Esophagus squamous epithelium (tissue), 4 donors: Measurements from ENCODE around the gene SLC38A4.

Experiments
- POLR2A ChIP-seq, 4 donors: fragments of 450-650 bp; IDR thresholded peaks; one replicate each; pipeline ENCODE4 v1.6.1; 2017; ENCODE audit warnings: antibody characterized with exemption in 4 of 4, mild to moderate bottlenecking in 4 of 4, moderate library complexity in 3 of 4
- TF ChIP-seq, protein P1 (sequence below), 6 experiments: fragments of 450-650 bp in 4 of 6; fragments of 200-600 bp in 2 of 6; sonication (generic) in 2 of 6; IDR thresholded peaks; one replicate each; pipeline ENCODE4 v1.5.1; 2016 to 2019; ENCODE audit warnings: antibody characterized with exemption in 6 of 6, mild to moderate bottlenecking in 4 of 6, moderate library complexity in 4 of 6

DNA sequence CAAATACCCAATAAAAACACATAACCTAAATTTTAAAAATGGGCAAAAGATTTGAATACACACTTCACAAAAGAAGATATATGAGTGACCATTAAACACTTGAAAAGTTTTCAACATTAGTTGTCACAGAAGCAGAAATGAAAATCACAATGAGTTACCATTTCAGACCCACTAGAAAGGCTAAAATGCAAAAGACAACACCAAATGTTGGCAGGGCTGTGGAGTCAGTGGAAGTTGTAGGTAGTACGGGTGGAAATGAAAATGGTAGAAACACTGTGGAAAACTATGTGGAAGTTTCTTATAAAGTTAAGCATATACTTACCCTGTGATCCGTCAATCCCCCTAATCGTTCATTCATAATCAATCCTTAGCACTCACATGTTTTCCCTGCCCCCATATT lies 61.8 kb downstream of the SLC38A4 start:
- TF ChIP-seq, protein P1, sequence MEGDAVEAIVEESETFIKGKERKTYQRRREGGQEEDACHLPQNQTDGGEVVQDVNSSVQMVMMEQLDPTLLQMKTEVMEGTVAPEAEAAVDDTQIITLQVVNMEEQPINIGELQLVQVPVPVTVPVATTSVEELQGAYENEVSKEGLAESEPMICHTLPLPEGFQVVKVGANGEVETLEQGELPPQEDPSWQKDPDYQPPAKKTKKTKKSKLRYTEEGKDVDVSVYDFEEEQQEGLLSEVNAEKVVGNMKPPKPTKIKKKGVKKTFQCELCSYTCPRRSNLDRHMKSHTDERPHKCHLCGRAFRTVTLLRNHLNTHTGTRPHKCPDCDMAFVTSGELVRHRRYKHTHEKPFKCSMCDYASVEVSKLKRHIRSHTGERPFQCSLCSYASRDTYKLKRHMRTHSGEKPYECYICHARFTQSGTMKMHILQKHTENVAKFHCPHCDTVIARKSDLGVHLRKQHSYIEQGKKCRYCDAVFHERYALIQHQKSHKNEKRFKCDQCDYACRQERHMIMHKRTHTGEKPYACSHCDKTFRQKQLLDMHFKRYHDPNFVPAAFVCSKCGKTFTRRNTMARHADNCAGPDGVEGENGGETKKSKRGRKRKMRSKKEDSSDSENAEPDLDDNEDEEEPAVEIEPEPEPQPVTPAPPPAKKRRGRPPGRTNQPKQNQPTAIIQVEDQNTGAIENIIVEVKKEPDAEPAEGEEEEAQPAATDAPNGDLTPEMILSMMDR (IDR thresholded peaks at IDR 0.05) = no peak
- no peak for TF ChIP-seq POLR2A (IDR thresholded peaks at IDR 0.05)
